BE2C (cell line): Measurements from ENCODE around the gene SUV39H1.

Experiments
- DNase-seq: peaks from one replicate; pipeline ENCODE4 v3.0.0-alpha.2; 2020
- H3K27me3 ChIP-seq: fragments of 250-450 bp; sonication (Bioruptor Pico); 2 replicates; pipeline ENCODE4 v1.5.1; 2020; ENCODE audit warnings: mild to moderate bottlenecking
- H3K36me3 ChIP-seq: fragments of 250-450 bp; sonication (Bioruptor Pico); 2 replicates; pipeline ENCODE4 v1.5.1; 2020; ENCODE audit warnings: mild to moderate bottlenecking
- H3K4me1 ChIP-seq: fragments of 250-450 bp; sonication (Bioruptor Pico); 2 replicates; pipeline ENCODE4 v1.5.1; 2020
- H3K4me3 ChIP-seq: 2 replicates; pipeline ENCODE4 v1.5.1; 2011; ENCODE audit warnings: low read depth, low read length
- H3K9me3 ChIP-seq: fragments of 250-450 bp; sonication (Bioruptor Pico); 2 replicates; pipeline ENCODE4 v1.5.1; 2020
- TF ChIP-seq, protein P1 (sequence below): IDR thresholded peaks from 2 replicates; pipeline ENCODE4 v1.5.1; 2012; ENCODE audit warnings: mild to moderate bottlenecking, low read depth, low read length

SUV39H1 gene

DNA sequence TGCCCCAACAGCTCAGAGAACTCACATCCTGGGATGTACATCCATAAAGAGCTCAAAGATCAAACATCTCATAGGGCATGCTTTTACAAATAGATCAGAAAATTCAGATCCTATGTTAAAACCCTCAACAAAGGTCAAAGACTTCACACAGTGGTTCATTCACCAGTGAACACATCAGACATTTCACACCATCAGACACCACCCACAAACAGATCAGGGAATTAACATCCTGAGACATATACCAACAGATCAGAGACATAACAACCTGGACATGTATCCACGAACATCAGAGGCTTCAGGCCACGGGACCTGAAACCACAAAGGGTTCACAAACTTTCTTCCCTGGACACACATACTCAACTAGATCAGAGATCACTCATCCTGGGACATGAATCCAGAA is 23.4 kb downstream of the SUV39H1 start:
- no peak for DNase-seq
- Histone ChIP-seq H3K4me3 (no peak overlapping the region), H3K4me1 (no peaks in the 10 kb centered on the region), H3K9me3 (no peaks in the 10 kb centered on the region), H3K36me3 (no peaks in the 10 kb centered on the region), H3K27me3 (no peaks in the 10 kb centered on the region)
- TF ChIP-seq, protein P1, sequence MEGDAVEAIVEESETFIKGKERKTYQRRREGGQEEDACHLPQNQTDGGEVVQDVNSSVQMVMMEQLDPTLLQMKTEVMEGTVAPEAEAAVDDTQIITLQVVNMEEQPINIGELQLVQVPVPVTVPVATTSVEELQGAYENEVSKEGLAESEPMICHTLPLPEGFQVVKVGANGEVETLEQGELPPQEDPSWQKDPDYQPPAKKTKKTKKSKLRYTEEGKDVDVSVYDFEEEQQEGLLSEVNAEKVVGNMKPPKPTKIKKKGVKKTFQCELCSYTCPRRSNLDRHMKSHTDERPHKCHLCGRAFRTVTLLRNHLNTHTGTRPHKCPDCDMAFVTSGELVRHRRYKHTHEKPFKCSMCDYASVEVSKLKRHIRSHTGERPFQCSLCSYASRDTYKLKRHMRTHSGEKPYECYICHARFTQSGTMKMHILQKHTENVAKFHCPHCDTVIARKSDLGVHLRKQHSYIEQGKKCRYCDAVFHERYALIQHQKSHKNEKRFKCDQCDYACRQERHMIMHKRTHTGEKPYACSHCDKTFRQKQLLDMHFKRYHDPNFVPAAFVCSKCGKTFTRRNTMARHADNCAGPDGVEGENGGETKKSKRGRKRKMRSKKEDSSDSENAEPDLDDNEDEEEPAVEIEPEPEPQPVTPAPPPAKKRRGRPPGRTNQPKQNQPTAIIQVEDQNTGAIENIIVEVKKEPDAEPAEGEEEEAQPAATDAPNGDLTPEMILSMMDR, result no peak

- no peaks in the 10 kb centered on the region for H3K9me3 ChIP-seq
- H3K27me3 ChIP-seq, result no peaks in the 10 kb centered on the region
- H3K36me3 ChIP-seq, result no peaks in the 10 kb centered on the region
- TF ChIP-seq, protein P1, result no peak
- DNase-seq, result no peak
- H3K4me1 ChIP-seq, result no peaks in the 10 kb centered on the region
- no peak overlapping the region for H3K4me3 ChIP-seq
Measured at GRCh38 chrX:48720577-48721250, 24.2 kb downstream of the SUV39H1 start.

DNA sequence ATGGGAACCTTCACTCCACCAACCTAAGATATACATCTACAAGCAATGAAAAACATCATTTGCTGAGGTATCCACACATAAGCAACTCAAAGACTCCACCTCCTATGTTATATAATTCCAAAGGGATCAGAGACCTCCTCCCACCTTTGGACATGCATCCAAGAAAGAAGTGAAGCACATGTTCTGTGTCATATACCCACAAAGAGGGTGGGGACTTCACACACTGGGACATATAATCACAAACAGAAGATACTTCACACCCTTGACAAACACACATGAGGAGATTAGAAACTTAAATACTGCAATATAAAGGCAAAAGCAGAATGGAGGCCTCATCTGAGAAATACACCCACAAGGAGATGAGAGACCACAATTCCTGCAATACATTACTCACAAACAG is 25.4 kb downstream of the SUV39H1 start:
- TF ChIP-seq, protein P1, result no peak
- H3K27me3 ChIP-seq, result no peaks in the 10 kb centered on the region
- no peak overlapping the region for H3K4me3 ChIP-seq

GRCh38 chrX:48726596-48726995 is 30.1 kb downstream of the SUV39H1 start:
- no peak overlapping the region for H3K4me3 ChIP-seq
- H3K4me1 ChIP-seq, result no peaks in the 10 kb centered on the region
- H3K9me3 ChIP-seq, result no peaks in the 10 kb centered on the region
- no peaks in the 10 kb centered on the region for H3K27me3 ChIP-seq
- DNase-seq, result no peak
- no peaks in the 10 kb centered on the region for H3K36me3 ChIP-seq
- TF ChIP-seq, protein P1, result no peak

More for the DNA sequence above, 25.4 kb downstream of the SUV39H1 start:
- no peak for DNase-seq
- Histone ChIP-seq H3K36me3 (no peaks in the 10 kb centered on the region), H3K4me1 (no peaks in the 10 kb centered on the region), H3K9me3 (no peaks in the 10 kb centered on the region)

DNA sequence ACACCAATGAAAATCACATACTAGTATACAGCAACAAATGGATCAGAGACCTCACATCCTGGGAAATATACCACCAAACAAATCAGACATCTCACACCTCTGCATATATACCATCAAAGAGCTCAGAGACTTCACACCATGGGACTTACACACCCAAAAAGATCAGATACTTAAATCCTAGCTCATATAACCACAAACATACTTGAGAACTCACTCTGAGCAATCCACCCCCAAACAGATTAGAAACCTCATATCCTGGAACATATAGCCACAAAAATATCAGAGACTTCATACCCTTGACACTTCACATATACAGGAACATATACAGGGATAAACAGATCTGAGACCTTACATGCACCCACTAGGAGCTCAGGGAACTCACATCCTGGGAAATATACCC is 32.1 kb downstream of the SUV39H1 start:
- DNase-seq, result no peak
- H3K36me3 ChIP-seq, result no peaks in the 10 kb centered on the region
- TF ChIP-seq, protein P1, result no peak

DNA sequence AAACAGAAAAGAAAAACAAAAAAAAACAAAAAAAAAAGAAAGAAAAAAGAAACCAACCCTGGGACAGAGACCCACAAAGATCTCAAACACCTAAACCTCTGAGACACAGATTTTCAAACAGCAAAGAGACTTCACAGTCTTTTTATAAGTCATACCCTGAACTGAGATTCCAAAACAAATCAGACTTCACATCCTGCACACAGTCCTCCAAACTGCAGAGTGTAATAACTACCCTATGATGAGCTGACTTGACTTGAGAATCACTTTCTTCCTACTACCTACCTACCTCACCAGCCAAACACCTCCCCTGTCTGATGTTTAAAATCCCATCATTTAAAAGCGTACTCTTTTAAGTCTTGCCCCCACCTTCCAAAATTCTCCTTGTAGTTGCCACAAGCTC is 39.8 kb downstream of the SUV39H1 start:
- Histone ChIP-seq H3K4me1 (no peaks in the 10 kb centered on the region), H3K27me3 (no peaks in the 10 kb centered on the region), H3K9me3 (no peaks in the 10 kb centered on the region), H3K4me3 (no peak overlapping the region), H3K36me3 (no peaks in the 10 kb centered on the region)
- TF ChIP-seq, protein P1, result no peak
- DNase-seq, result no peak

More for the DNA sequence above, 32.1 kb downstream of the SUV39H1 start:
- no peaks in the 10 kb centered on the region for H3K4me1 ChIP-seq
- H3K9me3 ChIP-seq, result no peaks in the 10 kb centered on the region
- no peaks in the 10 kb centered on the region for H3K27me3 ChIP-seq
- H3K4me3 ChIP-seq, result no peak overlapping the region
